IMR-90 (cell line): ENCODE data around the gene CD300LB. TPM values are rescaled to one million over a fixed set of nuclear protein-coding genes. Genes with fewer than 3 reads are reported as not detected.

Experiments used
- ATAC-seq: fragments of 200-7000 bp; cut with Tn5 transposase; 2 replicates; pipeline ENCODE4 v1.9.1; 2020; ENCODE audit warnings: low read depth, mild to moderate bottlenecking, moderate library complexity
- BruUV-seq: library from RNA; stranded (reverse); fragments of 400-500 nt; replicated peaks from 2 replicates; lab custom pipeline; 2021; lab: Mats Ljungman, UMichigan
- CTCF ChIA-PET: fragments of 300-600 bp; formaldehyde crosslinking; extraction: SDS; loops from one replicate; lab custom pipeline; 2021; ENCODE audit warnings: antibody characterized with exemption; lab: Yijun Ruan, JAX
- POLR2A ChIA-PET: fragments of 300-600 bp; sonication (Branson Sonifier 250); formaldehyde crosslinking; loops from one replicate; lab custom pipeline; 2022; ENCODE audit warnings: antibody characterized with exemption; ENCODE audit not compliant: unreplicated experiment; lab: Charles Lee
- DNase-seq: peaks from one replicate; pipeline ENCODE4 v3.0.0; 2013
- H2AFZ ChIP-seq: replicated peaks from 2 replicates; pipeline ENCODE3; 2013; ENCODE audit warnings: low read length, mild to moderate bottlenecking; ENCODE audit not compliant: poor library complexity
- H2AK5ac ChIP-seq: 2 replicates; pipeline ENCODE4 v1.6.1; 2013; ENCODE audit warnings: low read depth, low read length, inconsistent platforms
- H2AK9ac ChIP-seq: replicated peaks from 2 replicates; pipeline ENCODE3; 2013; ENCODE audit warnings: mild to moderate bottlenecking, low read depth, low read length, moderate library complexity; ENCODE audit not compliant: poor library complexity
- H2BK120ac ChIP-seq: 2 replicates; pipeline ENCODE4 v1.6.1; 2013; ENCODE audit warnings: low read depth, low read length, inconsistent platforms
- H2BK15ac ChIP-seq: 3 replicates; pipeline ENCODE4 v1.6.1; 2013; ENCODE audit warnings: low read depth, low read length, inconsistent platforms
- H2BK20ac ChIP-seq: 2 replicates; pipeline ENCODE4 v1.6.1; 2013; ENCODE audit warnings: low read depth, mild to moderate bottlenecking, inconsistent platforms, low read length, moderate library complexity
- H2BK5ac ChIP-seq: 2 replicates; pipeline ENCODE4 v1.6.1; 2013; ENCODE audit warnings: mild to moderate bottlenecking, low read depth, low read length, inconsistent platforms; ENCODE audit not compliant: poor library complexity, severe bottlenecking
- H3K14ac ChIP-seq: replicated peaks from 2 replicates; pipeline ENCODE4 v1.6.1; 2013; ENCODE audit warnings: low read depth, low read length, inconsistent platforms
- H3K18ac ChIP-seq: 2 replicates; pipeline ENCODE4 v1.6.1; 2013; ENCODE audit warnings: low read depth, low read length, control low read depth
- H3K23ac ChIP-seq: 2 replicates; pipeline ENCODE4 v1.6.1; 2013; ENCODE audit warnings: low read depth, low read length, inconsistent platforms
- H3K27ac ChIP-seq: 2 replicates; pipeline ENCODE4 v1.5.1; 2013; ENCODE audit warnings: mild to moderate bottlenecking, control low read depth, low read length; ENCODE audit not compliant: insufficient read depth
- H3K27me3 ChIP-seq: 2 replicates; pipeline ENCODE4 v1.6.1; 2013; ENCODE audit warnings: low read length; ENCODE audit not compliant: control insufficient read depth, insufficient read depth
- H3K36me3 ChIP-seq: 2 replicates; pipeline ENCODE4 v1.6.1; 2013; ENCODE audit warnings: low read length, mixed read lengths; ENCODE audit not compliant: control insufficient read depth, insufficient read depth
- H3K4ac ChIP-seq: 2 replicates; pipeline ENCODE4 v1.6.1; 2013; ENCODE audit warnings: low read depth, low read length, inconsistent platforms
- H3K4me1 ChIP-seq: 2 replicates; pipeline ENCODE4 v1.6.1; 2013; ENCODE audit warnings: low read length, mixed read lengths; ENCODE audit not compliant: control insufficient read depth, insufficient read depth
- H3K4me2 ChIP-seq: 2 replicates; pipeline ENCODE4 v1.6.1; 2013; ENCODE audit warnings: low read depth, mild to moderate bottlenecking, control low read depth, low read length, moderate library complexity
- H3K4me3 ChIP-seq: 2 replicates; pipeline ENCODE4 v1.5.1; 2013; ENCODE audit warnings: low read depth, mild to moderate bottlenecking, control low read depth, low read length, moderate library complexity; ENCODE audit not compliant: insufficient read depth
- H3K56ac ChIP-seq: 2 replicates; pipeline ENCODE4 v1.6.1; 2013; ENCODE audit warnings: low read length, inconsistent platforms; ENCODE audit not compliant: insufficient read depth; ENCODE audit errors: extremely low read depth
- H3K79me1 ChIP-seq, 2 experiments: 2 replicates each; pipeline ENCODE4 v1.6.1; 2013; ENCODE audit warnings: low read length in 2 of 2, inconsistent platforms in 1 of 2, low read depth in 1 of 2
- H3K9ac ChIP-seq: 2 replicates; pipeline ENCODE4 v1.6.1; 2013; ENCODE audit warnings: low read depth, low read length, control low read depth
- H3K9me1 ChIP-seq: 2 replicates; pipeline ENCODE4 v1.6.1; 2013; ENCODE audit warnings: low read length, inconsistent platforms; ENCODE audit not compliant: insufficient read depth
- H3K9me3 ChIP-seq: 2 replicates; pipeline ENCODE4 v1.6.1; 2013; ENCODE audit warnings: low read length; ENCODE audit not compliant: control insufficient read depth, insufficient read depth
- H4K20me1 ChIP-seq: 2 replicates; pipeline ENCODE4 v1.6.1; 2013; ENCODE audit warnings: low read length, inconsistent platforms; ENCODE audit not compliant: insufficient read depth
- H4K5ac ChIP-seq: 2 replicates; pipeline ENCODE4 v1.6.1; 2013; ENCODE audit warnings: mild to moderate bottlenecking, low read depth, low read length, control low read depth
- H4K8ac ChIP-seq, 2 experiments: 2 replicates each; pipeline ENCODE4 v1.6.1; 2013; ENCODE audit warnings: low read depth in 2 of 2, low read length in 2 of 2, control low read depth in 1 of 2, inconsistent platforms in 1 of 2
- H4K91ac ChIP-seq: 2 replicates; pipeline ENCODE4 v1.6.1; 2013; ENCODE audit warnings: low read depth, low read length, inconsistent platforms; ENCODE audit not compliant: insufficient read depth
- BHLHE40 ChIP-seq: fragments of 150-350 bp; IDR thresholded peaks from 2 replicates; pipeline ENCODE4 v1.6.1; 2016; ENCODE audit warnings: mild to moderate bottlenecking, low read depth, low read length
- CEBPB ChIP-seq: IDR thresholded peaks from 2 replicates; pipeline ENCODE4 v1.6.1; 2012; ENCODE audit warnings: low read depth, low read length, improper control_type of control experiment
- MAZ ChIP-seq: IDR thresholded peaks from 2 replicates; pipeline ENCODE4 v1.6.1; 2012; ENCODE audit warnings: low read depth, mild to moderate bottlenecking, low read length, improper control_type of control experiment, moderate library complexity, borderline replicate concordance
- POLR2A ChIP-seq: IDR thresholded peaks from 2 replicates; pipeline ENCODE4 v1.6.1; 2012; ENCODE audit warnings: mild to moderate bottlenecking, low read depth, low read length
- RAD21 ChIP-seq: IDR thresholded peaks from 2 replicates; pipeline ENCODE4 v1.6.1; 2012; ENCODE audit warnings: low read length, improper control_type of control experiment
- WGBS, 2 experiments: methylation state at CpG; one replicate each; pipeline versions ENCODE4 v1.1.5 to v1.1.7; 2013; ENCODE audit warnings: missing lambda C conversion rate in 2 of 2; ENCODE audit not compliant: insufficient read length in 1 of 2; ENCODE audit errors: extremely low coverage in 2 of 2; 5-methylcytosine and 5-hydroxymethylcytosine counted together
- dilution Hi-C: fragments of 300-500 bp; cut with HindIII; formaldehyde crosslinking; loops from one replicate; pipeline ENCODE4 v1.14.3; 2018; ENCODE audit warnings: low sequenced_read_pairs; ENCODE audit not compliant: unreplicated experiment
- in situ Hi-C: fragments of 300-500 bp; cut with MboI; formaldehyde crosslinking; loops from 3 replicates; pipeline ENCODE4 v1.14.3; 2019; ENCODE audit warnings: low sequenced_read_pairs, inconsistent platforms, mixed read lengths
- intact Hi-C: fragments of 100-400 bp; cut with micrococcal nuclease; formaldehyde crosslinking; loops from 2 replicates; pipeline ENCODE4 v1.10.0; 2022
- polyA plus RNA-seq, 3 experiments: library from polyadenylated mRNA; depleted of rRNA; stranded (reverse); fragments of >200 nt; gene quantifications; 2 replicates each; pipeline ENCODE4 v1.2.3, GENCODE V29; 2012; ENCODE audit warnings: low replicate concordance in 1 of 3
- total RNA-seq: library from RNA; depleted of rRNA; stranded (reverse); fragments of >200 nt; gene quantifications from 2 replicates; pipeline ENCODE4 v1.2.3, GENCODE V29; 2012

The CD300LB gene
- total and polyA plus RNA-seq, 2 of the 4 experiments (the other 2 are of a cell fraction): not detected

DNA sequence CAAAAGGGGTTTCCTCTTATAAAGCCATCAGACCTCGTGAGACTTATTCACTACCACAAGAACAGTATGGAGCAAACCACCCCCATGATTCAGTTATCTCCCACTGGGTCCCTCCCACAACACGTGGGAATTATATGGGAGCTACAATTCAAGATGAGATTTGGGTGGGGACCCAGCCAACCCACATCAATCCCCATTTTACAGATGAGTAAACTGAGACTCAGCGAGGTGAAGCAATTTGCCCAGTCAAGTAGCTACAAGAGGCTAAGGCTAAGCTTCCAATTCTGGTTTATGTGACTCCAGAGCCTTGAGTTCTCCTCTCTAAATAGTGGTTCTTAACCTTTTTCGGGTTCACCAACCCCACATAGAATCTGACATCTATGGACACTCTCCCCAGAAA lies 56.1 kb downstream of the CD300LB start:
- POLR2A ChIA-PET: no interaction called here
- in situ Hi-C loops: no loop called here
- H3K36me3 ChIP-seq: no peaks in the 10 kb centered on the region

More for the DNA sequence above, 56.1 kb downstream of the CD300LB start:
- Histone ChIP-seq H3K4me1 (no peaks in the 10 kb centered on the region), H2AFZ (no peak overlapping the region), H2AK5ac (no peak overlapping the region), H2AK9ac (no peak overlapping the region), H4K91ac (no peak overlapping the region), H3K9ac (no peak overlapping the region), H3K4me3 (no peak overlapping the region), H4K5ac (no peak overlapping the region), H3K27ac (no peak overlapping the region), H3K9me3 (peaks cover 11% of the 10 kb centered on the region), H3K56ac (no peak overlapping the region), H3K18ac (no peak overlapping the region), H3K9me1 (no peaks in the 10 kb centered on the region), H4K20me1 (no peaks in the 10 kb centered on the region), H3K79me1 (no peaks in the 10 kb centered on the region), H2BK15ac (no peak overlapping the region), H2BK5ac (no peak overlapping the region), H3K4me2 (no peak overlapping the region), H3K4ac (no peak overlapping the region), H2BK20ac (no peak overlapping the region), H3K23ac (no peak overlapping the region), H2BK120ac (no peak overlapping the region), H3K27me3 (no peaks in the 10 kb centered on the region), H3K14ac (no peak overlapping the region), H4K8ac (no peak overlapping the region)
- TF ChIP-seq CEBPB: no peak
- no peak for TF ChIP-seq BHLHE40
- no peak for TF ChIP-seq RAD21
- TF ChIP-seq MAZ: no peak
- no peak for TF ChIP-seq POLR2A
- no TSS peak for BruUV-seq
- ATAC-seq (no peak), DNase-seq (no peak)
- dilution Hi-C loops: no loop called here
- intact Hi-C loops: no loop called here
- WGBS, 2 experiments: 60% methylated on average over 1 of the region's 4 CpGs; no CpG with 5 or more reads in 1 of the 2 experiments
- CTCF ChIA-PET: no interaction called here
